HG03439 (cell line): ENCODE data around the gene MAP2K5.

Source experiments
- ATAC-seq: cut with Tn5 transposase; IDR thresholded peaks from one replicate; pipeline ENCODE4 v1.9.1; 2021; ENCODE audit warnings: mild to moderate bottlenecking, moderate library complexity; ENCODE audit not compliant: unreplicated experiment

MAP2K5 gene

GRCh38 chr15:67746022-67746421, 203.5 kb downstream of the MAP2K5 start:
- ATAC-seq: no peak

DNA sequence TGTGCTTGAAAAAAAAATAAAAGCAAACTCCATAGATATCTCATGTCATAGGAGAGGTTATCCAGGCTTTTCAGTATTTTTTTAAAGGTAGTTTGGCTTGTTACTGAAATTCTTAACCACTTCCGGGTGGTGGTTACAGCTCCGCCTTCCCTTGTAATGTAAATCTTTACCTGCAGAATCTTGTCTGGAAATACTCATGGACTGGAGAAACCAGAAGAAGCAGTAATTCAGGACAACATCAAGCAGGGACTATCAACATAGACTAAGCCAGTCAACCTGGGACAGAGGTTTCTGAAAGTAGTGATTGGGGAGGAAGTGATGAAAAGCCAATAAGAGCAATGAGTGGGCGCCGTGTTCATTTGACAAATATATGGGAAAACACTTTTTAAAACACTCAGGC, 203.9 kb downstream of the MAP2K5 start:
- ATAC-seq: no peak

GRCh38 chr15:67747921-67748320, 205.4 kb downstream of the MAP2K5 start:
- no peak for ATAC-seq

GRCh38 chr15:67750371-67750770, 207.9 kb downstream of the MAP2K5 start:
- ATAC-seq: no peak

DNA sequence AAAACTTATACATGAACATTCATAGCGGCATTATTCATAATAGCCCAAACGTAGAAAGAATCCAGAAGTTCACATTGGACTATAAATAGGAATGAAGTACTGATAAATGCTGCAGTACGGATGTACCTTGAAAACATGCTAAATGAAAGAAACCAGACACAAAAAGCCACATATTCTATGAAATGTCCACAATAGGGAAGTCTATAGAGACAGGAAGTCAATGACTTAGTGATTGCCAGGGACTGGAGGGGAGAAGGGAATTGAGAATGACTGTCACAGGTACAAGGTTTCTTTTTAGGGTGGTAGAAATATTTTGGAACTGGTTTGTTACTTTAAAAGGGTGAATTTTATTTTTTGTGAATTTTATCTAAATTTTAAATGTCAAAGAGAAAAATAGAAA, 211.4 kb downstream of the MAP2K5 start:
- no peak for ATAC-seq

DNA sequence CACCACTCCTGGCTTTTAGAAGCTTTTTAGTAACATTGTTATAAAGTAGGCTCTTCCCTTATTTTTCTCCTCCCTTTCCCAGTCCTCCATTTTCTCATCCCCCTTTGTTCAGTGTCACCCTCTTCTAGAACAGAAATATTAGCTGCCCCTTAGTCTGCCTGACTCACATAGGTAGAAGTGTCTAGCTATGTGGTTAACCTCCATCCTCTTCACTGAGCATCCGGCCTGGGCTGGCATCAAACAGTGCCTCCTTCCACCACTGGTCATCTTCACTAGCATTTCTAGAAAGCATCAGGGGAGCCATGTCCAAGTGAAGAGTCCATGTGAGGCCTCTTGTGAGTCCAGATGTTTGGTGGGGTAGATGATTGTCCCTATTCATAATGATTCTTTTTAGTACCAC, 212.8 kb downstream of the MAP2K5 start:
- no peak for ATAC-seq

- ATAC-seq: no peak
Measured at GRCh38 chr15:67755936-67756335, 213.4 kb downstream of the MAP2K5 start.

DNA sequence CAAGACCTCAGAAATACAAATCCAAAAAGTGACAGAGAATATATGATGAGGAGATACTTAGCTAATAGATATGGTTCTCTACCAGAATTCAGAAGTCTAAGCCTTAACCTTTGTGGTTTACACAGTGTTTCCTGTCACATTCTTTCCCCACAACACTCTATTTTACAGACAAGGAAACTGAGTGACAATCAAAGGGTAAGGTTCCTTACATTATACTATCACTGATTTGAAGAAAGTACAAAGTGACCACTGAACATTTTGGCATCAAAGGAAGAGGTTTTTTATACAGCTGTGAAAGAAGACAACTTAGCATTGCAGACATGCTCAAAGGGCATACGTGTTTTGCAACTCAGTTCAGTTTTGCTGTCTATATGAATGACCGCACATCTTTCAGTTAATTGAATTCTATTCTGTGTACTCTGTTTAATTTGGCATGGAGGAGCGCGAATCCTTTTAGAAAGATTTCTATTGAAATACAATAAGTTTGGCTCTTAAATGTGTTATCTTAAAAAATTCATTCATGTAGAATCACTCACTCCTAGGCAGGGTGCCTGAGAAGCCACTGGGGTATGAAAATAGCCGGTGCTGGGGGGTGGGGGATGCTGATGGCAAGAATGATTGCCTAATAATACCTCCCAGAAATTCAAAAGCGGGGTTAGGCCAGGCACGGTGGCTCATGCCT, 216.3 kb downstream of the MAP2K5 start:
- ATAC-seq: no peak

GRCh38 chr15:67760901-67761300, 218.4 kb downstream of the MAP2K5 start:
- no peak for ATAC-seq

- ATAC-seq: no peak
Measured at GRCh38 chr15:67761343-67761742, 218.8 kb downstream of the MAP2K5 start.

DNA sequence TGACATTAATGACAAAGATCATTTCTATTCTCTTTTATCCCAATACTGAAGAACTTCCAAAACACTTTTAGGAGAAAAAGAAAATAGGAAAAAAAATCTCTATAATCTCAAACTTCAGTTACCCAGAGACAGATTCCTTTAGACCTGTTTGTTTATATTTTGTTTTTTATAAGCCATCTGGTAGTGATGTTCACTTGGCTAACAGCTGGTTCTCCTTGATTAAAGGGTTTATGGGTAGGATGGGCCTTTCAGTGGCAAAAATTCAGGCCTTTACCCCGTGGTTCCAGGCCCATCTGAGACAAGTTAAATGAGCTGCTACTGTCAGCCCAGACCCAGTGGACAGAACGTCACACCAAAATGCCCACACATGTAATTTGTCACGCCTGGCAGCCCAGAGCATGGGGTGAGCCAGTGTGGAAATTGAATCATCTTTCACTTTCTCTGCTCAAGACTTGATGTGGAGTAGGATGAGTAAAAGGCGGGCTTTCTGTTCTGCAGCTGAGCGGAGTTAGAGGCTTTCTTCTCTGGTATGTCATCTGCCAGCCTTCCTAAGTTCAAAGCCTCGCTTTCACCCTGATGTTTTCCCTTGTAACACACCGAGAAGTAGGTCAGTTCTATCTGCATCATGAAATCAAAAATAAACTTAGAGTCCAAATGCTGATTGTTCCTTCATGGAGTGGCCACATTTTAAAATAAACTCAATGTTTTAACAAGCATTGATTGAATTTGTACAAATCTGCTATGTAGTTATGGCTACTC, 220.3 kb downstream of the MAP2K5 start:
- peak; percentile 68 for ATAC-seq

DNA sequence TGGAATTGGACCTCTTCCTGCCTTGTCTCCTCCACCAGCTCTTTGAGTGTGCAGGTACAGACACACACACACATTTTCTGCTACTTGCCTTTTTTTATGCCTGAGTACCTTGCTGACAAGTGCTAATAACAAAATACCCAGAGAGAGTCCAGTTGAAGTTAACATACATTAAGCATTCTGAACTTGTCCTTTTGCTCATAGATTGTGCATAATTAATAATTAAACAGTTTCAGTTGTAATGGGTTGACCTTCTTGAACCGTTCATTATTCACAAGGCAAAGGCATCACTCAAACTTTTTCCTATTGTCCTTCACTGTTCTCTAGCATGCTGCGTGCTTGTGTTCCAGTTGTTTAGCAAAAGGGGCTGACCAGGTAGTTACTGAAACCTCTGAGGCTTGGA, 223.2 kb downstream of the MAP2K5 start:
- no peak for ATAC-seq

DNA sequence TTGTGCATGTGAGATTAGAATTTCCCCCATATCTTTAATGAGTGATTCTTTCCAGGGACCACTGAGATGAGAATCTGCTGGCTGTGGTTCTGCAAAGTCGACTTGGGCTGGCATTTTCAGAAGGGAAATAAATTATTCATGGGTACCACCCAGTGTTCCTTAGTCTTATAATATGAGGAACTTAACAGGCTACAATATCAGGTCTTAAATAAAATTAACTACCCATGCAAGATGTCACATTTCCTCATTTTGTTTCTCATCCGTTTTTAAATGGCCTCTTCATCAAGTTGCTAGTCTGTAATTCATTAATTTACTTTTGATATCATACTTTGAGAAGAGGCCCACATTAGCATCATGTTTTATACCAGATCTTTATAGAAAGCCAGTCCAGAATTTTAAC, 224.5 kb downstream of the MAP2K5 start:
- no peak for ATAC-seq

DNA sequence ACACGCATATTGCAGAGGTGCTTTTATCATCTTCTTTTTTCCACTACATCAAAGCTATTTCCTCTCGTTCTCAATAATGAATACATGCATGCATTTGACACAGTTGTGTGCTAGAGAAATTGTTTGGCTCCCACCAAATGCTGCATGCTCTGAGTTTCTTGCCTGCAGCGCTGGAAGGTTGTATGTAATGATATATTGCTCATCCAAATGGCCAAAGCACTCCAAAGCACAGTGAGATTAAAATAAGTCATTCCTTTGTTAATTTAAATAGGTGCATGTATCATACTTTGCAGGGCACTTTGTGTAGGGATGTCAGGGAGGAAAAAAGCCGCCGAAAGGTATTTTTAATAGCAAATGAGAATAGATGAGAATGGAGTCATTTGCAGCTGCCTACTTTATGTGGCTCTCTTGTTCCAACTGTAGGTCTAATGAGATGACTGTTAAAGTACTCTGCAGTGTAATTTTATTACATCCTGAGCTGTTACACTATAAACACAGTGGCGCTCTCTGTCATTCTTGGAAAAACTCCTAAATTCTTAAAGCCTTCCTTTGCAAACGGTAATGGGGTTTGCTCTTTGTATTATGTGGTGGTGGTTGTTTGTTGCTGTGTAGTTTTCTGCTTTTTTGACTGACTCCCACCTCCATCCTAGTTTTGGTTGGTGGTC, 225.9 kb downstream of the MAP2K5 start:
- no peak for ATAC-seq

- ATAC-seq: no peak
Measured at GRCh38 chr15:67769497-67770357, 227.2 kb downstream of the MAP2K5 start.

- ATAC-seq: no peak
Measured at GRCh38 chr15:67770358-67770628, 227.8 kb downstream of the MAP2K5 start.

GRCh38 chr15:67771189-67771800, 228.8 kb downstream of the MAP2K5 start:
- ATAC-seq: no peak

DNA sequence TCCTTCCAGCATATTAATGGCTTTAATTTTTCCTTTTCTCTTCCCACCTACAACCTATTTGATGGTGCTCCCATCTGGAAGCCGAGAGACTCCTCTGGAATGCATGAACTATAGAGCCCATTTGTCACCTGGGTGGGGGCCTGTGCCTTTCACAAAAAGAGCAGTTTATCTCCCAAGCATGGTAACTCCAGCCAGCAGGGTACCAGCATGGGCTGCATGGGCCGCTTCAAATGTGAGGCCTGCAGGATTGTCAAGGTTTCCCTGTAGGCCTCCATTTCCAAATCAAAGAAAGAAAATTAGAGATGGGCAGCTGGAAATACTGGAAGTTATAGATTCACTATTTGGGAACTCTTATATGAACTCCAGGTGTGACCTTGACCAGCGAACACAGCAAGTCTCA, 232.1 kb downstream of the MAP2K5 start:
- ATAC-seq: no peak

- ATAC-seq: no peak
Measured at GRCh38 chr15:67775250-67775649, 232.7 kb downstream of the MAP2K5 start.

DNA sequence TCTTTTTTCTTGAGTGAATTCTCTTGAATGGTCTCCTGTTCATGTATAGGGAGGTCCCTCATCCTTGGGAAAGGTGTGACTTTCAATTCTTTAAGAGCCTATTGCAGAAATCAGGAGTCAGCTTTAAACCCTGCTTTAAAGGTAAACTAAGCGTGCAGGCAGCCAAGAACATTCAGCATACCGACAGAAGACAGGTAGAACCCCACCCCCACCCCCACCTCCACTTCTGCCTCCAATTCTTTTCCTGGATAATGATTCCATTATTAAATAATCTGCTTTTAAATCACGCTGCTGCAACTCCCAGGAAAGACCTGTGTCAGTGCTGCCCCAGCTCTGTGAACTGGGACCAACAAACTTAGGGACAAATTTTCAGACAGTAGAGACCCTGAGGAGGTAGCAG, 233.5 kb downstream of the MAP2K5 start:
- ATAC-seq: no peak

DNA sequence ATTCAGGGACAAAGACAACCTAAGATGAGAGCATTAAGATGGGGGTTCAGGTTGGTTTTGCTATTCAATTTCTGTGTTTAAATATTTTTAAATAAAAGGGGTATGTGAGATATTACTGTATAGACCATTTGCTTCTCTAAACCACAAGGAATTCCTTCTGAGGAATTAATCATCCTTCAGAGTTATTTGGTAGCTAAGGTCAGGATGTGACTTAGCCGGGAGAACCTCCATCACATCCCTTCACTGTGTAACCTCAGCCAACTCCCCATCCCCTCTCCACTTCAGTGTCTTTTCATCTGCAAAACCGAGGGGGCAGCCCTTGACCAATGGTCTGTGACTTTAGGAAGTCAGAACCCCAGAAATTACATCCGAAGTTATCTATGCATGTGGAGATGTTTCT, 234.1 kb downstream of the MAP2K5 start:
- no peak for ATAC-seq
